Breast epithelium (tissue), 3 donors: ENCODE measurements around the gene SURF6.
"Not testable (repeated sequence)": the region's sequence is repeated elsewhere in the genome, so short reads cannot be mapped to it uniquely, and the experiment has no call there.

Experiments used
- CTCF ChIP-seq, 3 donors: fragments of 450-650 bp; IDR thresholded peaks; one replicate each; pipeline ENCODE4 v1.5.1; 2016 to 2017; ENCODE audit warnings: antibody characterized with exemption in 3 of 3, mild to moderate bottlenecking in 3 of 3, moderate library complexity in 3 of 3
- POLR2A ChIP-seq: fragments of 450-650 bp; IDR thresholded peaks from one replicate; pipeline ENCODE4 v1.6.1; 2016; ENCODE audit warnings: antibody characterized with exemption, mild to moderate bottlenecking, moderate library complexity

GRCh38 chr9:133317551-133317950 is 18.4 kb downstream of the SURF6 start:
- TF ChIP-seq CTCF (IDR thresholded peaks at IDR 0.05); POLR2A: not testable (repeated sequence)
